ENCODE results near the gene TEX264.

TEX264 gene

GRCh38 chr3:51675201-51675611 lies 4.2 kb downstream of the TEX264 start:
- peak; percentile 50 for DNase-seq (ENCODE audit: low read depth)
- TF ChIP-seq CTCF (conservative IDR thresholded peaks at IDR 0.05; ENCODE audit: control insufficient read depth, insufficient read depth, low read depth, low read length) = no peak
- H3K4me3 ChIP-seq (ENCODE audit: control insufficient read depth, low read depth, low read length) = no peak overlapping the region

- H3K4me3 ChIP-seq (ENCODE audit: control insufficient read depth, low read depth, low read length) = no peak overlapping the region
- TF ChIP-seq CTCF (conservative IDR thresholded peaks at IDR 0.05; ENCODE audit: control insufficient read depth, insufficient read depth, low read depth, low read length) = no peak
- no peak for DNase-seq (ENCODE audit: low read depth)
Measured at GRCh38 chr3:51676102-51676640, 5.1 kb downstream of the TEX264 start.

GRCh38 chr3:51677358-51677757 lies 6.3 kb downstream of the TEX264 start:
- H3K4me3 ChIP-seq (ENCODE audit: control insufficient read depth, low read depth, low read length) = no peak overlapping the region
- TF ChIP-seq CTCF (conservative IDR thresholded peaks at IDR 0.05; ENCODE audit: control insufficient read depth, insufficient read depth, low read depth, low read length) = no peak

GRCh38 chr3:51678186-51678585 lies 7.1 kb downstream of the TEX264 start:
- H3K4me3 ChIP-seq (ENCODE audit: control insufficient read depth, low read depth, low read length) = no peak overlapping the region
- no peak for TF ChIP-seq CTCF (conservative IDR thresholded peaks at IDR 0.05; ENCODE audit: control insufficient read depth, insufficient read depth, low read depth, low read length)
- DNase-seq (ENCODE audit: low read depth) = no peak

More at GRCh38 chr3:51677358-51677757, 6.3 kb downstream of the TEX264 start:
- no peak for DNase-seq (ENCODE audit: low read depth)

- no peak for DNase-seq (ENCODE audit: low read depth)
- TF ChIP-seq CTCF (conservative IDR thresholded peaks at IDR 0.05; ENCODE audit: control insufficient read depth, insufficient read depth, low read depth, low read length) = no peak
- H3K4me3 ChIP-seq (ENCODE audit: control insufficient read depth, low read depth, low read length) = no peak overlapping the region
Measured at GRCh38 chr3:51678641-51679040, 7.6 kb downstream of the TEX264 start.

GRCh38 chr3:51679318-51679717 lies 8.3 kb downstream of the TEX264 start:
- TF ChIP-seq CTCF (conservative IDR thresholded peaks at IDR 0.05; ENCODE audit: control insufficient read depth, insufficient read depth, low read depth, low read length) = no peak
- H3K4me3 ChIP-seq (ENCODE audit: control insufficient read depth, low read depth, low read length) = no peak overlapping the region
- no peak for DNase-seq (ENCODE audit: low read depth)

- no peak for DNase-seq (ENCODE audit: low read depth)
- no peak overlapping the region for H3K4me3 ChIP-seq (ENCODE audit: control insufficient read depth, low read depth, low read length)
- no peak for TF ChIP-seq CTCF (conservative IDR thresholded peaks at IDR 0.05; ENCODE audit: control insufficient read depth, insufficient read depth, low read depth, low read length)
Measured at GRCh38 chr3:51679777-51680176, 8.7 kb downstream of the TEX264 start.
